GM12874 (cell line): ENCODE data around the gene MPHOSPH9.

Source experiments
- CTCF ChIP-seq: IDR thresholded peaks from 2 replicates; pipeline ENCODE4 v1.5.1; 2011; ENCODE audit warnings: low read depth, mild to moderate bottlenecking, control low read depth, low read length, moderate library complexity; ENCODE audit not compliant: insufficient read depth

The MPHOSPH9 gene

DNA sequence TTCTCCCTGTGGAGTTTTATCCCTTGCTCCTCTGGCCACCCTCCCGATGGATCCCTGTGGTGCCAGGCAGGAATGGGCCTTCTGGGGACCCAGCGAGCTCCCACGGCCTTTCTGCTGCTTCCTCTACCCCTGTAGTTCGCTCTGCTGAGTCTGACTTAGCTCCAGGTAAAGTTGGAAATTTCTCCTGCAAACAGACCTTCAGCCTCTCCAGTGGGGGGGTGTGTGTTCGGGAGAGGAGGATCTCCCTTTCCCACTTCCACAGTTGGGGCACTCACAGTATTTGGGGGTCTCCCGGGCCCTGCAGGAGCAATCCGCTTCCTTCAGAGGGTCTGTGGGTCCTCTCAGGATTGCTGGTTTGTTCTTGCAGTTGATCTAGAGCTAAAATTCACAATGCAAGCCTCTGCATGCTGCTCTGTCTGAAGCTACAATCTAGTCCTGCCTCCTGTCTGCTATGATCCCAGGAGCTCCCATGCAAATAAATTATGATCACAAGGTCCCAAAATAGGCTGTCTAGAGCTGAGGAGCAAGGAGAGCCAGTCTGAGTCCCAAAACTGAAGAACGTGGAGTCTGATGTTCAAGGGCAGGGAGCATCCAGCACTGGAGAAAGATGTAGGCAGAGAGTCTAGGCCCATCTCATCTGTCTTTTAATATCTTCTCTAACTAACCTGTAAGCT lies 18.6 kb upstream of the MPHOSPH9 start:
- no peak for TF ChIP-seq CTCF

DNA sequence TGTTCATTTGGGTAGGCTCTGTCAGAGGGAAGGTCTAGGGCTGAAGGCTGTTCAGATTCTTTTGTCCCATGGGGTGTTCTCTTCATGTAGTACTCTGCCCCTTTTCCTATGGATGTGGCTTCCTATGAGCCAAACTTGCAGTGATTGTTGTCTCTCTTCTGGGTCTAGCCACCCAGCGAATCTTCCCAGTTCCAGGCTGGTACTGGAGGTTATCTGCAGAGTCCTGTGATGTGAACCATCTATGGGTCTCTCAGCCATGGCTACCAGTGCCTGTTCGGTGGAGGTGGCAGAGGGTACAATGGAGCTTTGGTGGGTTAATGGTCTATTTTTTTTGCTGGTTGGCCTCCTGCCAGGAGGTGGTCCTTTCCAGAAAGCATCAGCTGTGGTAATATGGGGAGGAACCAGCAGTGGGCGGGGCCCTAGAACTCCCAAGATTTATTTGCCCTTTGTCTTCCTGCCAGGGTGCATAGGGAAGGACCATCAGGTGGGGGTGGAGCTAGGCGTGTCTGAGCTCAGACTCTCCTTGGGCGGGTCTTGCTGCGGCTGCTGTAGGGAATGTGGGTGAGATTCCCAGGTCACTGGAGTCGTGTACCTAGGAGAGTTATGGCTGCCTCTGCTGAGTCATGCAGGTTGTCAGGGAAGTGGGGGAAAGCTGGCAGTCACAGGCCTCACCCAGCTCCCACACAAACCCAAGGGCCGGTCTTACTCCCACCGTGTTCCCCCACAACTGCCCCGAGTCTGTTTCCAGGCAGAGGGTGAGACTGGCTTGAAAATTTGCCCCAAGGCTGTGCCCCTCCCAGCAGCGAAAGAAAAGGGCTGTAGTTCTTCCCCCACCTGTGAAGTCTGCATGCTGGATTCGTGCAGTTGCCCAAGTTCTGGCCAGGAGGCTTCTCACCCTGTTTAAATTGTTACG lies 17.8 kb upstream of the MPHOSPH9 start:
- TF ChIP-seq CTCF, result no peak

- TF ChIP-seq CTCF, result no peak
Observed at GRCh38 chr12:123245678-123246077, 12.7 kb upstream of the MPHOSPH9 start.

DNA sequence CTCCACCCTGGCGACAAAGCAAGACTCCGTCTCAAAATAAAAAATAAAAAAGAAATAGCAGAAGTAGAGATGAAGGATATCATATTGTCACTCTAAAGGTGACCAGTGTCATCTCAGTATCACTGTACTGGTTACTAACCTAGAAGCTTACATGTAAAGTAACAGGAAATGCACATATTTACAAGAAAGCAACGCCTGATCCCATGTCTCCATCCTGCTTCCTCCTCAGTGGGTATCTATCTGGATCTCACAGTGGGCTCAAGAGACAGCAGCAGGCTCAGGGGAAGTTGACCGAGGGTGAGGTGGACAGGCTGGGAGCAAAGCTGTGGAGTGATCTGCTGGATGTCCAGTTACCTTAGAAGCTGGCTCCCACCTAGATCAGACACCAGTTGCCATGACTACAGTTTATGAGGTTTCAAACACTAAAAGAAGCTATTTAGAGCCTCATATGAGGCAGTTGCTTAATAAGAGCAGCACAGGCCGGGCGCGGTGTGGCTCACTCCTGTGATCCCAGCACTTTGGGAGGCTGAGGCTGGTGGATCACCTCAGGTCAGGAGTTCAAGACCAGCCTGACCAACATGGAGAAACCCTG lies 10.8 kb upstream of the MPHOSPH9 start:
- TF ChIP-seq CTCF, result no peak

DNA sequence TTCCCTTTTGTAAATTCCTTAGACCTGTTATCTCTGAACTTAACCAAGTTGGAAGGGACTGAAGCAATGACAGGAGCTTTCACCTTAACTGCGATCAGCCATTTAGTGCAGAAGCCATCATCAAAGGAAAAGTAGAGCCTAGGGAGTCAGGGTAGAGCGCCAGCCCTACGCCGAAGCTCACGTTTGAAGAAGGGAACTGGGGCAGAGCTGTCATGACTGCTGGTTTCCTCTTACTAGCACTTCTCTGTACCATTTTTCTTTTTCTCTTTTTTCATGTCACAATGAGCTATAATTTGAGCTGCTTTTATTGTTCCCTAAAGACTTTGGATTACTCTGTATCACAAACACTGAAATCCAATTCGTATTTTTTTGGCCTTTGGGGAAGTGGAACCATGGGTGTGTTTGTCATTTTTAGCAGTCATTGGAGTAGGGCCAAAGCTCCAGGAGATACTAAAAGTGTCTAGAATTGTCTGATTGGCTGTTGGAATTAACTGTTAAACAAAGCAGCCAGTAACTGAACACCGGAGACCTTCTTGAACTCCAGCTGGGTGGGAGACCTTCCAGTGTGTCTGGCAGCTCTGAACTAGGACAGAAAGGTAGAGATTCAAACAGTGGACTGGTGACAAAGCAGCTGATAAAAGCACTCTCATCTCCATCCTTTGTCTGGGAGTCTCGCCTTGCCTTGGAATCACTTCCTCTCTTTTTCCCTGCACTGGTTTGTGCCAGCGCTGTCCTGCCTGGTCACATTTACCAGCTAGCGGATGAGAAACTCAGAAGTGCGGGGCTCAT lies 9.4 kb upstream of the MPHOSPH9 start:
- TF ChIP-seq CTCF, result no peak

DNA sequence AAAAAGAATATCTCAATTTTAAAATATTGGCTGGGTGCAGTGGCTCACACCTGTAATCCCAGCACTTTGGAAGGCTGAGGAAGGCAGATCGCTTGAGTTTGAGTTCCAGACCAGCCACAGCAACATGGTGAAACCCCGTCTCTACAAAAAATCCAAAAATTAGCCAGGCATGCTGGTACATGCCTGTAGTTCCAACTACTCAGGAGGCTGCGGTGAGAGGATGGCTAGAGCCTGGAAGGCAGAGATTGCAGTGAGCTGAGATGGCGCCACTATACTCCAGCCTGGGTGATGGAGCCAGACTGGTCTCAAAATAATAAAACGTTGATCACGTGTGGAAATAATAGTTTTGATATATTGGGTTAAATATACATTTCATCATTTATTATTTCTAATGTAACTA lies 6.0 kb upstream of the MPHOSPH9 start:
- no peak for TF ChIP-seq CTCF

DNA sequence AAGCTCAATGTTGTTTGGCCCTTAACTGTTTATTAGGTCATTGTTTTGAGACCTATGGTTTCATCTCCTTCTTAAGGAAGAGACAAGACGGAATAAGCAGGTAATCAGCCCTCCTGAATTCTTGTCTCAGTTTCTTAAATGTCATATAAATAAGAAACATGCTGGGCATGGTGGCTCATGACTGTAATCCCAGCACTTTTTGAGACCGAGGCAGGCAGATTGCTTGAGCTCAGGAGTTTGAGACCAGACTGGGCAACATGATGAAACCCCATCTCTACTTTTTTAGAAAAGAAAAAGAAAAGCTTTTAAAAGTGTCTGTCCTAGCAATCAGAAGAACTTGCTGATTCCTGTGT lies 5.4 kb upstream of the MPHOSPH9 start:
- TF ChIP-seq CTCF, result no peak
